Left renal pelvis (tissue), 4 donors: Measurements from ENCODE around the gene DNAJC1. TPM values are rescaled to one million over a fixed set of nuclear protein-coding genes. Genes with fewer than 3 reads are reported as not detected.

ENCODE experiments used
- polyA plus RNA-seq, 4 donors: library from polyadenylated mRNA; unstranded; fragments of 120-200 nt; gene quantifications; one replicate each; pipeline ENCODE4 v1.2.1, GENCODE V29; 2013; ENCODE audit not compliant: insufficient read length in 4 of 4

Gene DNAJC1
- polyA plus RNA-seq, 4 donors, result 23.6 to 31.7 (median 27.8) TPM

Other genes starting within 250 kb of the DNAJC1 start
- under 1 TPM in 1 of 4 donors, not detected in 3; 0.15 TPM for gene EBLN1, start 214.3 kb upstream of the DNAJC1 start, polyA plus RNA-seq